ENCODE measurements around the gene PGAM2.

Gene PGAM2

GRCh38 chr7:44050915-44051560 lies 14.3 kb downstream of the PGAM2 start:
- TF ChIP-seq POLR2AphosphoS5 (IDR thresholded peaks at IDR 0.05; ENCODE audit: low read depth, low read length) (no peak), SIN3A (IDR thresholded peaks at IDR 0.05; ENCODE audit: borderline replicate concordance, insufficient read depth, low read length) (no peak), REST (IDR thresholded peaks at IDR 0.05; ENCODE audit: insufficient read depth in 1 of 2, low read depth in 2 of 2, low read length in 2 of 2) (no peak), FOXP2 (optimal IDR thresholded peaks at IDR 0.05; ENCODE audit: borderline replicate concordance, extremely low read depth, extremely low read length, insufficient read depth) (no peak), TAF1 (IDR thresholded peaks at IDR 0.05; ENCODE audit: borderline replicate concordance, insufficient read depth, low read length) (no peak)

- no peak for TF ChIP-seq SIN3A (IDR thresholded peaks at IDR 0.05; ENCODE audit: borderline replicate concordance, insufficient read depth, low read length)
- TF ChIP-seq REST (IDR thresholded peaks at IDR 0.05; ENCODE audit: insufficient read depth in 1 of 2, low read depth in 2 of 2, low read length in 2 of 2) = no peak
- TF ChIP-seq TAF1 (IDR thresholded peaks at IDR 0.05; ENCODE audit: borderline replicate concordance, insufficient read depth, low read length) = no peak
- TF ChIP-seq POLR2AphosphoS5 (IDR thresholded peaks at IDR 0.05; ENCODE audit: low read depth, low read length) = no peak
- no peak for TF ChIP-seq FOXP2 (optimal IDR thresholded peaks at IDR 0.05; ENCODE audit: borderline replicate concordance, extremely low read depth, extremely low read length, insufficient read depth)
Measured at GRCh38 chr7:44050121-44050914, 15.0 kb downstream of the PGAM2 start.

GRCh38 chr7:44048031-44048795 lies 17.2 kb downstream of the PGAM2 start:
- TF ChIP-seq FOXP2 (optimal IDR thresholded peaks at IDR 0.05; ENCODE audit: borderline replicate concordance, extremely low read depth, extremely low read length, insufficient read depth) = no peak
- no peak for TF ChIP-seq POLR2AphosphoS5 (IDR thresholded peaks at IDR 0.05; ENCODE audit: low read depth, low read length)
- no peak for TF ChIP-seq SIN3A (IDR thresholded peaks at IDR 0.05; ENCODE audit: borderline replicate concordance, insufficient read depth, low read length)

GRCh38 chr7:44046321-44047061 lies 18.9 kb downstream of the PGAM2 start:
- TF ChIP-seq SIN3A (IDR thresholded peaks at IDR 0.05; ENCODE audit: borderline replicate concordance, insufficient read depth, low read length) (no peak), REST (IDR thresholded peaks at IDR 0.05; ENCODE audit: insufficient read depth in 1 of 2, low read depth in 2 of 2, low read length in 2 of 2) (no peak), FOXP2 (optimal IDR thresholded peaks at IDR 0.05; ENCODE audit: borderline replicate concordance, extremely low read depth, extremely low read length, insufficient read depth) (no peak), POLR2AphosphoS5 (IDR thresholded peaks at IDR 0.05; ENCODE audit: low read depth, low read length) (no peak), TAF1 (IDR thresholded peaks at IDR 0.05; ENCODE audit: borderline replicate concordance, insufficient read depth, low read length) (no peak)

Data from PFSK-1 (cell line).